Activated CD4-positive, alpha-beta T cell treated with anti-CD3 and anti-CD28 coated beads, Interleukin-2, amount 10 ng/mL, durations not matched to agents 7 days and 5 days (primary cell): ENCODE measurements around the gene PHF20. TPM values are rescaled to one million over a fixed set of nuclear protein-coding genes. Genes with fewer than 3 reads are reported as not detected.
"Not testable (repeated sequence)": the region's sequence is repeated elsewhere in the genome, so short reads cannot be mapped to it uniquely, and the experiment has no call there.

Experiments used
- CTCF ChIA-PET: fragments of 350-600 bp; sonication (Branson Sonifier 250); formaldehyde crosslinking; loops from one replicate; lab custom pipeline; 2021; ENCODE audit warnings: antibody characterized with exemption; lab: Charles Lee
- POLR2A ChIA-PET: fragments of 350-600 bp; sonication (Branson Sonifier 250); formaldehyde crosslinking; loops from one replicate; lab custom pipeline; 2021; ENCODE audit warnings: antibody characterized with exemption; lab: Charles Lee
- DNase-seq: peaks from one replicate; pipeline ENCODE4 v3.0.0-alpha.2; 2020
- H3K27ac Mint-ChIP-seq: one replicate; pipeline ENCODE4 v1.8.0; 2021; ENCODE audit warnings: mild to moderate bottlenecking, moderate library complexity, mixed read lengths
- H3K27me3 Mint-ChIP-seq: one replicate; pipeline ENCODE4 v1.8.0; 2021; ENCODE audit warnings: mixed read lengths
- H3K36me3 Mint-ChIP-seq: one replicate; pipeline ENCODE4 v1.8.0; 2021; ENCODE audit warnings: low read depth, mixed read lengths
- H3K4me1 Mint-ChIP-seq: one replicate; pipeline ENCODE4 v1.8.0; 2021; ENCODE audit warnings: mixed read lengths
- H3K4me3 Mint-ChIP-seq: one replicate; pipeline ENCODE4 v1.8.0; 2021; ENCODE audit warnings: mild to moderate bottlenecking, moderate library complexity, mixed read lengths
- H3K9me3 Mint-ChIP-seq: one replicate; pipeline ENCODE4 v1.8.0; 2021; ENCODE audit warnings: mixed read lengths
- total RNA-seq, 2 experiments: library from RNA; stranded (reverse); gene quantifications; one replicate each; pipeline ENCODE4 v1.2.3, GENCODE V29; 2021

Gene PHF20
- total RNA-seq, 2 experiments from 2014 or later: 47.8 to 49.0 TPM

DNA sequence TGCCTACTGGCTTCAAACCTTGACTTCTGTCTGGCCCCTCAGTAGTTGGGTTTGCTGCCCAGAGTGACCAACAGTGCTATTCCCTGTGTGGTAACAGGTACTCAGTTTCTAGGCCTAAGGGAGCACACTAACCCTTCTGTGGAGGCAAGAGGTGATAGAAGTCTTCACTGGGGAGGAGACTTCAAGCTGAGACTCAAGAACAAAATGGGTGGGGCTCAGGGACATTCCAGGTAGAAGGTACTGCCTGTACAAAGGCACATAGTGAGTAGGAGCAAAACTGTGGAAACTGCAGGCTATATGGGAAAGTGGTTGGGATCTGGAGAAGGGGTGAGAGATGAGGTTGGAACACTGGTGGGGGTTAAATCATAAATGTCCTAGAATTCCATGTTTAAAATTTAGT is 184.8 kb downstream of the PHF20 start:
- Mint-ChIP-seq H3K27ac (no peak overlapping the region), H3K36me3 (peaks cover 14% of the 10 kb centered on the region), H3K4me3 (no peak overlapping the region), H3K4me1 (peaks cover 18% of the 10 kb centered on the region), H3K9me3 (peaks cover 8% of the 10 kb centered on the region), H3K27me3 (no peaks in the 10 kb centered on the region)
- ChIA-PET CTCF (no interaction called here), POLR2A (no interaction called here)
- no peak for DNase-seq

DNA sequence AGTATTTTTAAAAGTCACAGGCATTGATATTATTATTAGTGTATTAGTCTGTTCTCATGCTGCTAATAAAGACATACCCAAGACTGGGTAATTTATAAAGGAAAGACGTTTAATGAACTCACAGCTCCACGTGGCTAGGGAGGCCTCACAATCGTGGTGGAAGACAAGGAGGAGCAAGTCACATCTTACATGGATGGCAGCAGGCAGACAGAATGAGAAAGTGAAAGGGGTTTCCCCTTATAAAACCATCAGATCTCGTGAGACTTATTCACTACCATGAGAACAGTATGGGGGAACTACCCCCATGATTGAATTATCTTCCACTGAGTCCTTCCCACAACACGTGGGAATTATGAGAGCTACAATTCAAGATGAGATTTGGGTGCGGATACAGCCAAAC is 187.5 kb downstream of the PHF20 start:
- CTCF ChIA-PET, H3K9me3 Mint-ChIP-seq, DNase-seq, H3K36me3 Mint-ChIP-seq, H3K27me3 Mint-ChIP-seq, H3K27ac Mint-ChIP-seq, POLR2A ChIA-PET, H3K4me3 Mint-ChIP-seq, H3K4me1 Mint-ChIP-seq: not testable (repeated sequence)

DNA sequence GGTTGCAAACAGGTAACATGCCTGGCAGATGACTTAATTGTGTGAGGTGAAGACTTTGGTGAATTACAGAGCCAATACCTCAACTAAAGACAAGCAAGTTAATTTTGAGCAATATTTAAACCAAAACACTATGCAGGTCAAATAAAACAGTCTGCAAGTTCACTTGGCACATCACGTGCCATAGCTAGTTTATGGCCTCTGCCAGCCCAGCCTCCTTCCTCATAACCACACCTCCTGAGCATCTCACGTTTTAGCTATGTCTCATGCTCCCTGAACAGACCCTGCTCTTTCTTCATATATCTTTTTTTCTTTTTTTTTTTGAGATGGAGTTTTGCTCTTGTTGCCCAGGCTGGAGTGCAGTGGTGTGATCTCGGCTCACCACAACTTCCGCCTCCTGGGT is 192.1 kb downstream of the PHF20 start:
- no peak for DNase-seq
- H3K9me3 Mint-ChIP-seq: peaks cover 8% of the 10 kb centered on the region
- H3K4me3 Mint-ChIP-seq: no peak overlapping the region
- ChIA-PET POLR2A (no interaction called here), CTCF (interaction anchor here (0.6 to 4.5 kb wide), 3 partner anchors 10 to 1481 kb away, joined by 3 to 31 read pairs (median 3); partner anchors contain the start of gene SCAND1)
- H3K36me3 Mint-ChIP-seq: peaks cover 3% of the 10 kb centered on the region
- peaks cover 2% of the 10 kb centered on the region for H3K27me3 Mint-ChIP-seq
- H3K4me1 Mint-ChIP-seq: peaks cover 4% of the 10 kb centered on the region
- H3K27ac Mint-ChIP-seq: no peak overlapping the region

DNA sequence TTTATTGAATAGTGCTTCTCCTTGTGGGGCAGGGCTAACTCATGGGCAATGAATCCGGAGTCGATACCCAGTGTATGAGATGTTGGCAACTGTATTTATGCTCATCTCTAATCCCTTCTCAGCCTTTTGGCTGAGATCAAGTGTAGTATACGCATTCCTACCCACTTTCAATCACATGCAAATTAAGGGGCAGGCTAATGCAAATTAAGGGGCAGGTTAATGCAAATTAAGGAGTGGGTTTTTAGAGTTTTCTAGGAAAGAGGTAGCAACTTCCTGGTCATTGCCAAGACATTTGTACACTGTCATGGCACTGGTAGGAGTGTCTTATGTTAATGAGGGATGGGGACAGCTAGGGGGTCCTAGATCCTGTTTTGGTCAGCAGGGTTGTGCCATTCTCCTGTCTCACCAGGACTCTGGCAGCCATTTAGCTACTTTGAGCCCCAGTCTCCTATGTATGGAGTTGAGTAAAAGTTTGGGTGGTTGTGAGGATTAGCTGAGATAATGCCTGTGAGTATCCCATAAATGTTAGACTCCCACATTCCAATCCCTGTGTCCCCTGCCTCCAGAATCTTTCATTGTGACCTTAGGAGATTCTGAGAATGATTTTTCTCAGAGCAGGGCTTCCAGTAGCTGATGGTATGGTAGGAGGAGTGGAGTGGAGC is 196.3 kb downstream of the PHF20 start, which contains the start of gene CNBD2:
CNBD2 (plus strand) TSS at position 612 of the 662 bp plus-strand sequence. CDS start 173 bp downstream, outside the sequence.
- no peaks in the 10 kb centered on the region for H3K9me3 Mint-ChIP-seq
- peaks cover 3% of the 10 kb centered on the region for H3K36me3 Mint-ChIP-seq
- H3K27me3 Mint-ChIP-seq: peaks cover 2% of the 10 kb centered on the region
- no peak within 1 kb of the TSS for H3K27ac Mint-ChIP-seq
- ChIA-PET POLR2A (no interaction called here), CTCF (interaction anchor here (0.8 to 3.6 kb wide), 2 partner anchors 10 to 13 kb away, joined by 3 to 19 read pairs; partner anchors contain the start of gene SCAND1)
- peaks cover 4% of the 10 kb centered on the region for H3K4me1 Mint-ChIP-seq
- no peak for DNase-seq
- no peak within 1 kb of the TSS for H3K4me3 Mint-ChIP-seq

DNA sequence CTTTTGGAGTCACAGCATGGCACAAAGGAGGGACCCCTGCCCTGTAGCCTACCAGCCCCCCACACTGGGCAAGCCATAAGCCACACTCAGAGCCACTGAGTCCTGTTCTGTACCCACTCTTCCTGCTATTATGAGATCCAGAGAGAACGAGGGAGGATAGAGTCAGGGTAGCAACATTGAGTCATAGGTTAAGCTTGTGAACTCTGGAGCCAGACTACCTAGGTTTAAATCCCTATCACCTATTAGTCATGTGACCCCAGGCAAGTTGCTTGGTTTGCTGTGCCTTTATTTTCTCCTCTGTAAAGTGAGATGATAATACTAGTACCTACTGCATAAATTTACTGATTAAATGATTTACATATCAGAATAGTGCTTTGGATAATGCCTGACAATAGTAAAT is 197.1 kb downstream of the PHF20 start:
- ChIA-PET CTCF (interaction anchor here (0.8 to 3.6 kb wide), 2 partner anchors 9 to 14 kb away, joined by 3 to 19 read pairs; partner anchors contain the start of gene SCAND1), POLR2A (no interaction called here)
- Mint-ChIP-seq H3K4me1 (peaks cover 4% of the 10 kb centered on the region), H3K36me3 (peaks cover 3% of the 10 kb centered on the region), H3K27ac (no peak overlapping the region), H3K4me3 (no peak overlapping the region), H3K27me3 (peaks cover 2% of the 10 kb centered on the region), H3K9me3 (no peaks in the 10 kb centered on the region)
- DNase-seq: no peak

DNA sequence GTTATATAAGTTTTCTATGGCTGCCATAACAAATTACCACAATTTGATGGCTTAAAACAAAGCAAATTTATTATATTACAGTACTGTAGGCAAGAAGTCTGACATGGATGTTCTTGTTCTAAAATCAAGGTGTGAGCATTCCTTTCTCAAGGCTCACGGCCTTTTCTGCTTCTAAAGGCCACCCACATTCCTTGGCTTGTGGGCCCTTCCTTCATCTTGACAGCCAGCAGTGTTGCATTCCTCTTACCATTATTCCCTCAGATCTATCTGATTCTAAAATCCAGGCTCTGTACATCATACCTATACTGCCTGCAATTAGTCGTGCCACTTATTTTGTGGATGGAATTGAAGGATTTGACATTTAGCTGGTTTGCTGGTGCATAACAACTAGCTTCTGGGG is 200.2 kb downstream of the PHF20 start:
- no peaks in the 10 kb centered on the region for H3K27me3 Mint-ChIP-seq
- no peaks in the 10 kb centered on the region for H3K36me3 Mint-ChIP-seq
- no peak overlapping the region for H3K27ac Mint-ChIP-seq
- DNase-seq: no peak
- no peaks in the 10 kb centered on the region for H3K9me3 Mint-ChIP-seq
- H3K4me1 Mint-ChIP-seq: no peaks in the 10 kb centered on the region
- POLR2A ChIA-PET: interaction anchor here (0.6 kb wide), 1 partner anchor 729 kb away, joined by 3 read pairs; no protein-coding TSS in a partner anchor
- no peak overlapping the region for H3K4me3 Mint-ChIP-seq
- CTCF ChIA-PET: interaction anchor here (1.5 kb wide), 1 partner anchor 18 kb away, joined by 5 read pairs; no protein-coding TSS in a partner anchor

DNA sequence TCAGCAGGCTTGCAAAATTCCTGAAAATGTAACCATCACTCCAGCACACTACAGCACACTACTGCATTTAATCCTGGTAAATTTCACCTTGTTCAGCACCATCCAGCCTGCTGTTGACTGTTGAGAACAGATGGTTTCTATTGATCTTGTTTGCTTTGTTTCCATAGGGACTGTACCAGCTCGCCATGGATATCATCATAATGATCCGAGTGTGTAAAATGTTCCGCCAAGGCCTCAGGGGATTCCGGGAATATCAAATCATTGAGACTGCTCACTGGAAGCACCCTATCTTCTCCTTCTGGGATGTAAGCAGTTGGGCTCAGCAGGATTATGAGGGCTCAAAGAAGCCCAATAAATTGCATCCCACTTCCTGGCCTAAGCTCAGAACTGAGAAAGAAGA is 200.6 kb downstream of the PHF20 start:
- Mint-ChIP-seq H3K27ac (no peak overlapping the region), H3K9me3 (no peaks in the 10 kb centered on the region), H3K4me3 (no peak overlapping the region), H3K4me1 (no peaks in the 10 kb centered on the region), H3K36me3 (no peaks in the 10 kb centered on the region), H3K27me3 (no peaks in the 10 kb centered on the region)
- no peak for DNase-seq
- ChIA-PET POLR2A (interaction anchor here (0.6 kb wide), 1 partner anchor 730 kb away, joined by 3 read pairs; no protein-coding TSS in a partner anchor), CTCF (interaction anchor here (1.1 to 1.5 kb wide), 2 partner anchors 19 to 20 kb away, joined by 4 to 5 read pairs; no protein-coding TSS in a partner anchor)

DNA sequence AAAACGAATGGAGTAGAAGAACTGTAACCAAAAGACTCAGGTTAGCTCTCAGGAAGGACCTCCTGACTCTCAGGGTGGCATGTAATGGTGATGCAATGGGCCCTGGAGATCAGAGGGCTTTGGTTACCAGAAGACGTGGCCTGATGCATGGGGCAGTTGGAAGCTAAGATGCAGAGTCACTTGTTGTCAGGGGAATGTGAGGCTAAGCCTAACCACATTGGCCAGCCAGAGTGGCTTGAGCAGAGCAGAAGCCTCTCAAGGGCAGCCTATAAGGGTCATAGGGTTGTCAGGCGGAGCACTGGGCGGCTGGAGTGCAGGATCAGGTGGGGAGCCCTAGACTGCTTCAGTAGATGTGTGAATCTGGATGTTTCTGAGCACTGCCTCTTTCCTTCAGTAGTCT is 202.4 kb downstream of the PHF20 start:
- Mint-ChIP-seq H3K9me3 (no peaks in the 10 kb centered on the region), H3K27me3 (no peaks in the 10 kb centered on the region), H3K4me3 (no peak overlapping the region), H3K27ac (no peak overlapping the region), H3K36me3 (no peaks in the 10 kb centered on the region), H3K4me1 (no peaks in the 10 kb centered on the region)
- POLR2A ChIA-PET: no interaction called here
- CTCF ChIA-PET: interaction anchor here (0.6 kb wide), 1 partner anchor 584 kb away, joined by 3 read pairs; no protein-coding TSS in a partner anchor
- DNase-seq: no peak

DNA sequence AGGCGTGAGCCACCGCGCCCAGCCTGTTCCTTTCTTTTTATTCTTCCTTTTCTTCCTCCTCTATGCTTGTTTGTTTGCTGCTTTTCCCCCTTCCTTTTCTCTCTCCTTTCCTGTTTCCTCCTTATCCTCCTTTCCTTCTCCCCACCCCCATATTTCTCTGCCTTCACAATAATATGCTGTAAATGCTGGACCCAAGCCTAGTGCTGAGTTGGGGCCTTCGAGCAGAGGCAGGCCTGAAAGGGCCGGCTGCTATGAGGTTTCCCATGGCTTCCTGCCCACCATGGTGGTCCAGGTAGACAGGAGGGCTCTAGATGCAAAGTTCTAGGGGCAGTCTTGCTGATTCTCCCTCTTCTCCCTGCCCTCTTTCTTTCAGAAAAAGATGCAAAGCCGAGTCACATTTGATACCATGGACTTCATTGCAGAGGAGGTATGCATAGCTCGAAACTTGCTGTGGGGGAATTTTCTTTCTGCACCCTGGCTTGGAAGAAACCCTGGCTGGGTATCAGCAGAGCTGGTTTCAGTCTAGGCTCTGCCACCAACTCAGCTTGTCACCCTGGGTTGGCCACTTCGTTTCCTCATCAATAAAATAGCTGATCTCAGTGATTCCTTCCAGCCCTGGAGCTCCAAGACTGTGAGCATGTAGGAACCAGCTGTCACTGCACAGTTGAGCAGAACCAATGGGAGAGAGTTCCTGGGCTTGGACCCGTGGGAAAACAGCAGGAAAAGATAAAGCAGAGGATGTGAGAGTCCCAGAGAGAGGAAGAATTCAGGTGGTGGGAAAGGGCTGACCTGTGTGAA is 204.0 kb downstream of the PHF20 start:
- ChIA-PET CTCF (interaction anchor here (1.4 to 2.6 kb wide), 2 partner anchors 15 to 21 kb away, joined by 3 to 15 read pairs; partner anchors contain the start of gene SCAND1), POLR2A (interaction anchor here (0.6 kb wide), 1 partner anchor 80 kb away, joined by 3 read pairs; no protein-coding TSS in a partner anchor)
- Mint-ChIP-seq H3K9me3 (no peaks in the 10 kb centered on the region), H3K27ac (no peak overlapping the region), H3K27me3 (no peaks in the 10 kb centered on the region), H3K4me1 (no peaks in the 10 kb centered on the region), H3K36me3 (no peaks in the 10 kb centered on the region), H3K4me3 (no peak overlapping the region)
- no peak for DNase-seq

DNA sequence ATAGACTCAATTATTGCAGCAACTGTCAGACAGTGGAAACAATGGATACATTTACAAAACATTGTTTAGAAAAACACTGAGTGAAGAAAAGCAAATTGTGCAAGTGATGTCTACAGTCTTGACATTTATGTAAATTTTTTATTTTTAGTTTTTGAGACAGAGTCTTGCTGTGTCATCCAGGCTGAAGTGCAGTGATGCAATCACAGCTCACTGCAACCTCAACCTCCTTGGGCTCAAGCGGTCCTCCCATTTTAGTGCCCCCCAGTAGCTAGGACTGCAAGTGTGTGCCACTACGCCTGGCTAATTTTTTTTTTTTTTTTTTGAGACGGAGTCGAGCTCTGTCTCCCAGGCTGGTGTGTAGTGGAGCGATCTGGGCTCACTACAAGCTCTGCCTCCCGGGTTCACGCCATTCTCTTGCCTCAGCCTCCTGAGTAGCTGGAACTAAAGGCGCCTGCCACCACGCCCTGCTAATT is 206.3 kb downstream of the PHF20 start:
- POLR2A ChIA-PET: no interaction called here
- no peak for DNase-seq
- Mint-ChIP-seq H3K36me3 (no peaks in the 10 kb centered on the region), H3K4me1 (no peaks in the 10 kb centered on the region), H3K4me3 (no peak overlapping the region), H3K27me3 (no peaks in the 10 kb centered on the region), H3K9me3 (no peaks in the 10 kb centered on the region), H3K27ac (no peak overlapping the region)
- CTCF ChIA-PET: interaction anchor here (1.3 to 2.6 kb wide), 2 partner anchors 10 to 24 kb away, joined by 3 to 15 read pairs; partner anchors contain the start of genes CNBD2 and SCAND1

DNA sequence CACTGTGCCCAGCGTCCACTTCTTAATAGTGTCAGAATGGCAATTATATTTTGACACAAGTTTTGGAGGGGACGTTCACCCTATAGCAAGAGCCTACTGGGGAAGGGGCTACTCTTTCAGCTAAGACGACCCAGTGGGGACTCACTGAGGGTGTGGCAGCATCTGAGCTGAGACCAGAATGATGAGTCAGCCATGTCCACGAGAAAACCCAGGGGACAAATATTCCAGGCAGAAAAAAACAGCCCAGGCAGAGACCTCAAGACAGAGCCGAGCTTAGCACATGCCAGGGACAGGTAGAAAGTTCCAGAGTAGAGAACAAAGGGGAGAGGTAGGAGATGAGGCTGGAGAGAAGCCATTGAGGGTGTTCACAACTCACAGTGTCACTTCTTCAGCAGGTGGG is 207.7 kb downstream of the PHF20 start:
- Mint-ChIP-seq H3K4me3 (no peak overlapping the region), H3K27ac (no peak overlapping the region), H3K27me3 (no peaks in the 10 kb centered on the region), H3K4me1 (no peaks in the 10 kb centered on the region), H3K9me3 (no peaks in the 10 kb centered on the region), H3K36me3 (no peaks in the 10 kb centered on the region)
- CTCF ChIA-PET: interaction anchor here (1.0 to 3.0 kb wide), 2 partner anchors 18 to 25 kb away, joined by 4 to 19 read pairs; partner anchors contain the start of gene SCAND1
- POLR2A ChIA-PET: no interaction called here
- DNase-seq: no peak

DNA sequence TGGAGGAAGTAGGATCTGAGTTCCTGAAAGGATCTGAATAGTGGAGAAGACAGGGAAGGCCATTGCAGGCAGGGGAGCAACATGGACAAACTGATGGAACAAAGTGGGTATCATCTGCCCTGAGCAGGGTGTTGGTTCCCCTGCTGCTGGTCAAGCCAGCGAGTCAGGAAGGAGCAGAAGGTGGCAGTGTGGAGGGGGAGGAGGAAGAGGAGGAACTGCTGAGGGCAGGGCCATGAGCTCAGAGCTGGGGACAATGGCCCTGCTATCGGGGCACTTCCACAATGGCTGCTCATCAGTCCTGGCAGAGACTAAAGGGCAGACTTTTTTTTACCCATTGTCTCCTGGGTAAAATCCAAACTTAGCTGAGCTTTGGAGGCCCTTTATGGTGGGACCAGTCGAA is 210.2 kb downstream of the PHF20 start:
- ChIA-PET POLR2A (no interaction called here), CTCF (interaction anchor here (1.3 to 3.3 kb wide), 4 partner anchors 9 to 221 kb away, joined by 3 to 19 read pairs (median 12); partner anchors contain the start of gene SCAND1)
- Mint-ChIP-seq H3K9me3 (no peaks in the 10 kb centered on the region), H3K4me1 (no peaks in the 10 kb centered on the region), H3K27ac (no peak overlapping the region), H3K27me3 (no peaks in the 10 kb centered on the region), H3K36me3 (no peaks in the 10 kb centered on the region), H3K4me3 (no peak overlapping the region)
- DNase-seq: no peak
